22Rv1 (cell line): Measurements from ENCODE around the gene HMGN1.

Source experiments
- H3K27ac ChIP-seq: fragments of 450-650 bp; 2 replicates; pipeline ENCODE4 v1.5.1; 2017
- CTCF ChIP-seq: fragments of 450-650 bp; IDR thresholded peaks from 2 replicates; pipeline ENCODE4 v1.5.1; 2017; ENCODE audit warnings: mild to moderate bottlenecking
- ZFX ChIP-seq: fragments of 450-650 bp; IDR thresholded peaks from 2 replicates; pipeline ENCODE4 v1.6.1; 2017; ENCODE audit warnings: antibody characterized with exemption, borderline replicate concordance

The HMGN1 gene

DNA sequence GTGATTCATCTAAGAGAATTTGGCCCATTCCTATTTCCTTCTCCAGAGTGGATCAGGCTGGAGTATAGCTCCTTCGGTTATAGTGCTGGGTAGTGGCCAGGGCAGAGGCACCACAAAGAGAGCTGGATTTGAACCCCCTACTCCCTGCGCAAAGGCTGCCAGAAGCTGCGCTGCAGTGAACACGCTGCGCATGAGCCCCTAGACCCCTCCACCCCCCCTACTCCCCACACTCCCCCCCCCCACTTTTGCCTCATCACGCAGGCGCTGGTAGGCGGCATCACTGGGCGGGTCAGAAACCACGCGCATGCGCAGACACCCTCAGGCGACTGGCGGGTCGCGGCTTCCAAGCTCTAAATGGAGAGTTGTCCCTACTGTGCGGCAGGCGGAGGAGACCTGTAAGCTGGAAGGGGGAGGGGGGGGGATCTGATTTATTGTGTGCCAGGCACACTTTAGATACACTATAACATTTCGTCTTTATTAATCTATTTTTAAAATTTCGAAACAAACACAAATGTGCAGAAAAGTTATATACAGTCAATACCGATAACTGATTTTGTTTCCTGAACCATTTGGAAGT is 38.7 kb upstream of the HMGN1 start:
- peak overlapping the region; percentile 91 for H3K27ac ChIP-seq
- TF ChIP-seq ZFX, result no peak
- TF ChIP-seq CTCF, result no peak

GRCh38 chr21:39386899-39387298 is 38.0 kb upstream of the HMGN1 start:
- peak overlapping the region; percentile 91 for H3K27ac ChIP-seq
- TF ChIP-seq ZFX (no peak), CTCF (no peak)

GRCh38 chr21:39386194-39386593 is 37.3 kb upstream of the HMGN1 start:
- peak overlapping the region; percentile 91 for H3K27ac ChIP-seq
- TF ChIP-seq ZFX (no peak), CTCF (no peak)

DNA sequence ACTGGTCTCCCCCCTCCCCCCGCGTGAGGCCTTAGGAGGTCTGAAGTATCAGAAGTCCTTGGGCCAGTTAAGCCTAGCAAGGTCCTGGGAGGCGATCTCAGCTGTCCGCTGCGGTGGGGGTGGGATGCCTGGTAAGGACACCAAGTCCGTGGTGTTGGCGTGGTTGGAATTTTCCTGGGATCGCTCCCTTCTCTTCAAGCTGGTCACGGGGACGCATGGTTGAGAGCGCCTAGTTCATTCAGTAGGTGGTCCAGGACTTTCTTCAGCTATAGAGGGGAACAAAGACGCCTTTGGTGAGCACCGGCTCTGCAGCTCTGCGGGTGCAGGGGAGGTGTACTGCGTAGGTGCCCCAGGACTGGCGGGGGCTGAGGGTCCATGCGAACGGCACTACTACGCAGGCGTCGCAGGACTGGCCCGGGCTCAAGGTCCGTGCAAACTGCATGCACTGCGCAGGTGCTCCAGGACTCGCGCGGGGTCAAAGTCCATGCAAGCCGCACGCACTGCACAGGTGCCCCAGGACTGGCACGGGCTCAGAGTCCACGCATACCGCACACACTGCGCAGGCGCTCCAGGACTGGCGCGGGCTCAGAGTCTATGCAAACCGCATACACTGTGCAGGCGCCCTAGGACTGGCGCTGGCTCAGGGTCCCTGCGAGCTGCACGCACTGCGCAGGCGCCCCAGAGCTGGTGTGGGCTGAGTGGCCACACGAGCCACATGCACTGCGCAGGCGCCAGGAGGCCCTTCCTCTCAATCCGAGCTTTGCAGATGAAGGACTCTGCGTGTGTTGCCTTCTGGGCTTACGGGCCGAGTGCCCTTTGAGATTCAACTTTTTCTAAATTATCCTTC is 36.6 kb upstream of the HMGN1 start:
- H3K27ac ChIP-seq, result peak overlapping the region; percentile 91
- TF ChIP-seq CTCF (no peak), ZFX (no peak)

GRCh38 chr21:39384674-39385298 is 35.9 kb upstream of the HMGN1 start:
- TF ChIP-seq ZFX, result no peak
- TF ChIP-seq CTCF, result no peak
- peak overlapping the region; percentile 91 for H3K27ac ChIP-seq

DNA sequence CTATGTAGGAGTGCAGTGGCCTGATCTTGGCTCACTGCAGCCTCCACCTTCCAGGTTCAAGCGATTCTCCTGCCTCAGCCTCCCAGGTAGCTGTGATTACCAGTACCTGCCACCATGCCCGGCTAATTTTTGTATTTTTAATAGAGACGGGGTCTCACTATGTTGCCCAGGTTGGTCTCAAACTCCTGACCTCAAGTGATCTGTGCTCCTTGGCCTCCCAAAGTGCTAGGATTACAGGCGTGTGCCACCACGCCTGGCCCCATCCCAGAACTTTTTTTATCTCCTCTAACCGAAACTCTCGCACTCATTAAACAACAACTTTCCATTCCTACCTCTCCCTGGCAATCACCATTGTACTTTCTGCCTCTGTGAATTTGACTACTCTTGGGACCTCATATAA is 33.2 kb upstream of the HMGN1 start:
- peak overlapping the region; percentile 77; the same call in 1 of the 2 replicates for H3K27ac ChIP-seq

DNA sequence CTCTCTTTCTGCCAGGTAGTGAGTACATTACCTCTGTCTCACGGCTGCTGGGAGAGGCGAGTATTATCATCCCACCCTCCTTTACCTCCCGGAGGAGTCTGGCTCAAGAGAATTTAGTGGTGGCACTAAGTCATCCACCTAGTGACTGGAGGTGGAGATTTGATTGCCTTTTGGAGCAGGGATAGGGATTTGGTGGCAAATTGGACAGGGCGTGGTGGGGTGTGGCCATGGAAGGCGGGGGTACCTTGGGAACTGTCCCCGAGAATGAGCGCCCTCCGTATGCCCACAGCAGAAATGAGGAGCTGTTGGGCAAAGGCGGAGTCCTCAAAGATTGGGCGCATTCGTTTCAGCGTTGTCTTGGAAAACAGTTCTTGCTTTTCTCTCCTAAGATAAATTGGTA is 32.1 kb upstream of the HMGN1 start:
- no peak for TF ChIP-seq CTCF
- no peak for TF ChIP-seq ZFX
- H3K27ac ChIP-seq, result peak overlapping the region; percentile 77
